ENCODE measurements around the gene YIPF2.

YIPF2 gene

DNA sequence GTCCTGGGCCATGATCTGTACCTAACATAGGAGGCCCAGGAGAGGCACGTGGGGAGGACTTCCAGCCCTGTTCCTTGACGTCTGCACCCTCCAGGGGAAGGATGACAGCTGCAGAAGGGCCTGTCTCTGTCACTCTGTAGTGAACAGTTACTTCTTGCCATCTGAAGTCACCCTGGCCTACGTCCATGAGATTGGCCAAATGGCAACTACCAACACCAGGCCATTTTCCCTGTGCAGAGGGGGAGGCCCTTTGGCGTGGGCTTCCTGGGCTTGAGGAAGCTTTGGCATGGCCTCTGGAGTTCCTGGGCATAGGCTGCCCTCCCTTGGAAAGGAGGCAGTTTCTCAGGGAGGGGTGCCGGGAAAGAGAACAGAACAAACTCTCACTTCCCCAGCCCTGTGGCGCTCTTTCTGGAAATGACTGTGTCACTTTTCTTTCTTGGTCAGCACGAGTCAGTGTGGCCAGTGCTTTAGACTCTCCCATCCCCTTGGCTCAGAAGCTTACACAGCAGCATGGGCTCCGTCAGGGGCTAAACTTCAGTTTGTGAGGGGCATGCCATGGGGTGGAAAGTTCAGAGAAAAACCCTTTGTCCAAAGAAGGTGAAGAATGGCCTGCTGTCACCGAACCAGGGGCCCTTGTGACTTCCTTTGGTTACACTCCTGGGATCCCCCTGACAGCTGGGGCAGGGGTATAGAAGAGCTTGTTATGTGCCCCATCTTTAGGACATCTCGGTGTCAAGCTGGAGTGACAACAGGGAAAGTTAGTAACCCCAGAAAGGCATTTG is 51.8 kb downstream of the YIPF2 start:
- DNase-seq (ENCODE audit: low spot score in 2 of 2) (no peak), ATAC-seq (replicated peaks; ENCODE audit: extremely low read depth, poor library complexity, severe bottlenecking) (no peak)
- Mint-ChIP-seq H3K27ac (ENCODE audit: low read depth) (no peak overlapping the region), H3K4me1 (peaks cover 29% of the 10 kb centered on the region), H3K4me3 (no peak overlapping the region), H3K9me3 (no peaks in the 10 kb centered on the region), H3K27me3 (no peaks in the 10 kb centered on the region), H3K36me3 (ENCODE audit: insufficient read depth) (peaks cover 14% of the 10 kb centered on the region)

DNA sequence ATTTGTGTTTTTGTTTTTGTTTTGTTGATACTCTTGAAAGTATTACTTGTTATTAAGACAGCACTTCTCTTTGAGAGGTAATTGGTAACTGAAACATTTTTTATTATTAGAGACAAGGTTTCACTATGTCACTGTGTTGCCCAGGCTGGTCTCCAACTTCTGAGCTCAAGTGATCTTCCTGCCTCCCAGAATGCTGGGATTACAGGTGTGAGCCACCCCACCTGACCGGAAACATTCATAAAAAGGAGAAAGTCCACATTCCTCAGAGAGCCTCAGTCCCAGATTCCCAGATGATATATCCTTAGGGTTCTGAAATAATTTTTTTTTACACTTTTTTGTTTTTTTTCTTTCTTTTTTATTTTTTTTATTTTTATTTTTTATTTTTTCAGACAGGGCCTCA is 54.4 kb downstream of the YIPF2 start:
- peak overlapping the region; percentile 64 for H3K4me3 Mint-ChIP-seq
- H3K36me3 Mint-ChIP-seq (ENCODE audit: insufficient read depth): peaks cover 11% of the 10 kb centered on the region
- ATAC-seq (replicated peaks; ENCODE audit: extremely low read depth, poor library complexity, severe bottlenecking) (no peak), DNase-seq (ENCODE audit: low spot score in 2 of 2) (no peak)
- no peaks in the 10 kb centered on the region for H3K27me3 Mint-ChIP-seq
- H3K4me1 Mint-ChIP-seq: peaks cover 31% of the 10 kb centered on the region
- H3K27ac Mint-ChIP-seq (ENCODE audit: low read depth): no peak overlapping the region
- no peaks in the 10 kb centered on the region for H3K9me3 Mint-ChIP-seq

DNA sequence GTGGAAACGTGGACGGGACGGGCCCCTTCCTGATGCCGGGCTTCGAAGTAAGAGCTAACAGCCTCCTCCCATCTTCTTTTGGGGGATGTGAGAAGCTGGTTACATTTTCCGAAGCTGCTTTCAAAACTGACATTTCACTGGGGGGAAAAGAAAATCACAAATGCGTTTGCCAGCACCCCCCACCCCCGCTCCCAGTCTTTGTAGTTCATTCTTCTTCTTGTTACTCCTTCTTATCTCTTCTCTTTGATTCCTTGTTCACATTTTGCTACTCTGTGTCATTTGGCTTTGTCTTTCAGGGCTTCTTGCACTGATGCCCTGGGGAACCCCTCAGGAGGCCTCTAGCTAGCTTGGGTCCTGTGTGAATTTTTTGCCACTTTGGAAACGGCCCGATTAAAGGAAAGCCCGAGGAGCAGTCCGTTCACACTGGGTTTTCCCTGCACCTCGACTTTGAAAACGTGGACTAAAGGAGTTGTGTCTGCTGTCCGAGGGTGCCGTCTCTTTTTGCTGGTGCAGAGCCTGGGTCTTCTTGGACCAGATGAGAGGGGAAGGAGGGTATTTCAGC is 55.8 kb downstream of the YIPF2 start:
- H3K27me3 Mint-ChIP-seq: no peaks in the 10 kb centered on the region
- peak overlapping the region; percentile 81 for H3K4me3 Mint-ChIP-seq
- peaks cover 22% of the 10 kb centered on the region for H3K4me1 Mint-ChIP-seq
- ATAC-seq (replicated peaks; ENCODE audit: extremely low read depth, poor library complexity, severe bottlenecking) (no peak), DNase-seq (ENCODE audit: low spot score in 2 of 2) (no peak)
- H3K9me3 Mint-ChIP-seq: no peaks in the 10 kb centered on the region
- H3K27ac Mint-ChIP-seq (ENCODE audit: low read depth): peak overlapping the region; percentile 52
- H3K36me3 Mint-ChIP-seq (ENCODE audit: insufficient read depth): peaks cover 11% of the 10 kb centered on the region
